GM21360 (cell line): ENCODE data around the gene BAZ2A.
"Not testable (repeated sequence)": the region's sequence is repeated elsewhere in the genome, so short reads cannot be mapped to it uniquely, and the experiment has no call there.

Source experiments
- ATAC-seq: cut with Tn5 transposase; IDR thresholded peaks from one replicate; pipeline ENCODE4 v1.9.1; 2021; ENCODE audit warnings: mild to moderate bottlenecking, moderate library complexity; ENCODE audit not compliant: unreplicated experiment

The BAZ2A gene

DNA sequence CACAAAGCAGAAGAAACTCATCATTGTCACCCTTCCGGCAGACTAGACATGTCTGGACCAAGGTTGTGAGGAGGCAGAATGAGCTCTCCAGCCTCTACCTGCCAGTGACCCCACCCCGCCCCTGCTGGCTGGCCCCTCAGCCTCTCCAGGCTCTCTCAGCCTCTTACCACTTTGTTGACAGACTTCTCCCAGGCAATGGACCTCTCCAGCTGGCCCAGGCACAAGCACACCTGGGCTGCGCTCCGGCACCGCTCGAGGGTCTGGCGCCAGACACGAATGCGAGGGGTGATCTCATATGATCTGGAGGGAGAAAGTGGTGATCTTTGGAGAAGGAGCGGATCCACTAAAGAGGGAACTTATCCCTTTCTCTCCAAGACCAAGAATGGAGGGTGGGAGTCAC is 30.3 kb downstream of the BAZ2A start:
- ATAC-seq = no peak

DNA sequence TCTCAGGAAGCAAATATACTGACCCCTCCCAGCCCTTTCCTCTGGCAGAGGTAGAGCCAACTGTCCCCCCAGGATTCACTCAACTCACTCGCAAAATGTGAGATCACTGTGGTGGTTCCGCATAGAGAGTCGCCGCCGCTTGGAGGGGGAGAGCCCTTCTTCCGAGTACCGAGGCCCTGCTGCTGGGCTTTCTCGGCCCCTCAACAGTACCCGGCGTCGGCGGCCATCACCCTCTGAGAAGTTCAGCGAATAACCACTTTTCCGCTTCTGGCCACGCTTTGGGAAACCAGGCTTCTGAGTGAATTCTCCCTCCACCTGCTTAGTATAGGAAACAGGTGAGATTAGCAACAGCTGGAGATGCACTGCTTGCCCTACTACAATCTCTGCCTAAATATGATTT is 31.1 kb downstream of the BAZ2A start:
- ATAC-seq = no peak

DNA sequence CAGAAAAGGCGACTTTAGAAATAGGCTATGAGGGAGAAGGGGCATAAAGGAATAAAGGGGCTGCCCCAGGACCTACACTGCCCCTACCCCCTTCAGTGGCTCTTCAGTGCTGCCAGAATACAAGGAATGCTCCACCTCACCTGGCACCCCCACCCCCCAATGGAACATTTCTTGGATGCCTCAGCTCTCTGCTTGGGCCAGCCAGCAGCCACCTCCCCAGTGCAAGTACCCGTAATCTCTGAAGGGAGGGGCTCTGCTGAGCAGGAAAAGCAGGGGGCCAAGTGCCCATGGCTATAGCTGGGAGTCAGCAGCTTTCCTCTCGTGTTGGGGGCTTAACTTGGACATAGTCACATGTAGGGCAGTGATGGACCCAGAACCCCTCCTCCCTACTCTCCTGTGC is 33.3 kb downstream of the BAZ2A start:
- no peak for ATAC-seq

DNA sequence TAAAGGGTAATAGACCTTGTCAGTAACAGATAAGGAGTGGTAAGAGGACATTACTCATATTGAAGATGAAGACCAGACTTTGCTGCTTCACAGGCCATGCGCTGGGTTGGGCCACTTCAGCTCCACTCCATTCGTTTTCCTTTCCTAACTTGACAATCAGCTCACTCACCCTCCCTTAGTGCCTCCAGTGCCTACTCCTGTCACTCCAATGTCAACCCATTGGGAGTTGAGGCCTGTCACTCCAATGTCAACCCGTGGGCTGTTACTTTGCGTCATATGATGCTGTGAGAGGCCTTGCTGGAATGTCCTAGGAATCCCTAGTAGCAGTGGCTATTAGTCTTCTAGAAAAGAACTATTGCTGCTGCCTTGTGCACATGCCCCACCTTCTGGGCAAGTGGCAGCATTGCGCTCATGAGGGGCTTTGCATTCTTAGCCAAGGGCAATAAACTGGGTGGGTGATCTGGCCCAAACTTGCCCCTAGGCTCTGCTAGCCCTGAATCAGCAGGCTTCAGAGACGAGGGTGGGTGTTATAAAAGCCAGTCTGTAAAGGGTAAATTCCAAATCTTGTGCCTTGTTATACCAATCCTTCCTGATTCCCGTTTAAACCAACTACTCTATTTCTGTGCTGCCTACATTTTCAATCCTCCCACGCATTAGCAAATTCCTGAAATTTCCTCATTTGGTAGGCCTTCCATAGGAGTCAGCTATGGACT is 36.1 kb downstream of the BAZ2A start:
- no peak for ATAC-seq

DNA sequence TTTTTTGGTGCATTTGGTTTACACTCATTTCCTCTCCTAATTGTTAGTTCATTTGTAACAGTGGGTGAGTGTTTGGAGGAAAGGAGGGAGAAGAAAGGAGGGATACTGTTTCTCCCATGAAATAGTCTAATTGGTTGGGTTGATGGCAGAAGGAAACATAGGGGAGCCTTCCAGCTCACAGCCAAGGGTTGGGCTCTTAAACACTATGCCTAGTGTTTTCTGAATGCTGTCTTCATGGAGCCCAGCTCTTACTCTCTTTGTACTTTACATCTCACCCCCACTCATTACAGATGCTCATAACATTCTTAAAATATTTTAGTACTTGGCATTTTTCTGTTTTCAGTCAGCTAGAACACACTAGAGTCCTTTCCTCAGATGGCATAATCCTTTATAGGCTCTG is 38.2 kb downstream of the BAZ2A start:
- ATAC-seq = no peak

DNA sequence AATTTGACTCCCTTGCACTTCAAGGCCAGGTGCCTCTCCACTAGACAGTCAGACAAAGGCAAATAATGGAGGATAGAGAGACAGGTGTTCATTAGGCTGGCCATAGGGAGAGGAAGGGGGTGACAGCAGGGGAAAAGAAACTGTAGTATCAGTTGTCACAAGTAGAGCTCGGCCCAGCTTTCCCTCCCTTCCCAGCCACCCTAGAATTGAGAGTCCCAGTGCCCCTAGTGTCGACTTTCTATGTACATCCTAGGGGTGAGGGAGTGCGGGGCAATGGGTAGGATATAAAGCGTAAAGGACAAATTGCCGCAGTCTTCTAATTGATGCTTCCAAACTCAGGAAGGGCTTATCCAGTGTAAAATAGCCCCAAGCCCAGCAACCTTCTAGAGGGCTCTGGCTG is 39.0 kb downstream of the BAZ2A start:
- ATAC-seq = no peak

DNA sequence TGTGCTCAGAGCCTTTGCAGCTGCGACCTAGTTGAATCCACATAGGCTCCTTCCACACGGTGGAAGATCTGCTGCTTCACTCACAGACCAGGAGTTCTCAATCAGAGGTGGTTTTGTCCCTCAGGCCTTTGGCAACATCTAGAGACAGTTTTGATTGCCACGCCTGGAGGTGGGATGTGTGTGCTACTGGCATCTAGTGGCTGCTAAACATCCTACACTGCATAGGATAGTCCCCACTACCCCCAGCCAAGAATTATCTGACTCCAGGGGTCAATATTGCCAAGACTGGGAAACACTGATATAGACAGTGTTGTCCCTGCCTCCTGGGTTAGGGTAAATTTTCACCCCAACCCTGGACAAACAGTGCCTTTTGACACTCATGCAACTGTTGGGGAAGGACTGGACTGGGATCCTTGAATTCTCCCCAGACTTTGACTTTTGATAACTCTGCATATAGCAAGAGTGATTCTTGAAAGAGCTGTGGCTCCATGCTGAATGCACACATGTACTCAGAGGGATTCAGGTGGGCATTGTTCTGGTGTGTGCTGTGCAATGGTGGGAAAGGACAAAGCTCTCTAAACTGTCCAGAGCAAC is 39.8 kb downstream of the BAZ2A start:
- no peak for ATAC-seq

DNA sequence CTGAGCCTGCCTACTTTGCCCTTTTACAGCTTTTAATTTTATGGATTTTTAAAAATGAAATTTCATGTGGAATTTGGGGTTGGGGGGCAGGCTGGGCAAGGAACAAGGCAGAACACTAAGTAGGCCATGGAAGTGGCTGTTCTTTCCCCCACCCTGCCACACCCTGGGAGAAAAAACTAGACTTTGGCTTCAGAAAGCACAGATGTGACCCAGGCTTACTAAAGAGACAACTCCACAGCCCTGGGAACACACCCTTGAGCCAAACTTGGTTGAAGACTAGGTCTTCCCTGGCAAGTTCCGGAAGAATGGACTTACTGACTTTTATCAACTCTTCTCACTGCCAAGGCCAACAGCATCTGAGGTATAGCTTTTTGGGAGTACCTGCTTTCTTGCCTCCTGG is 40.3 kb downstream of the BAZ2A start:
- no peak for ATAC-seq

DNA sequence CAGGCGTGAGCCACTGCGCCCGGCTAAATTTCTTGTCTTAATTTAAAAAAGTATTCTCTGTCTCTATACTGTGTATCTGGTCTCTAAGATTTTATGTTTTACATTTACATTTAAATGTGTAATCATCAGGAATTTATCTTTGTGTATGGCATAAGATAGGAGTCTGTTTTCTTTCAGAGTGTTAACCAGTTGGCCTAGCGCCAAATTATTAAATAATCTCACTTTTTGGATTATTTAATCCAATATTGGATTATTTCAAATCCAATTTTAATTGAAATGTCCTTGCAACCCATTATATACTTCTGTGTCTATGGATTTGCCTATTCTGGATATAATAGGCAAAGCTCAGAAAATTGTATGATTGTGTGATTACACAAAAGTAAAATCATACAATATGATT is 45.0 kb downstream of the BAZ2A start:
- no peak for ATAC-seq

DNA sequence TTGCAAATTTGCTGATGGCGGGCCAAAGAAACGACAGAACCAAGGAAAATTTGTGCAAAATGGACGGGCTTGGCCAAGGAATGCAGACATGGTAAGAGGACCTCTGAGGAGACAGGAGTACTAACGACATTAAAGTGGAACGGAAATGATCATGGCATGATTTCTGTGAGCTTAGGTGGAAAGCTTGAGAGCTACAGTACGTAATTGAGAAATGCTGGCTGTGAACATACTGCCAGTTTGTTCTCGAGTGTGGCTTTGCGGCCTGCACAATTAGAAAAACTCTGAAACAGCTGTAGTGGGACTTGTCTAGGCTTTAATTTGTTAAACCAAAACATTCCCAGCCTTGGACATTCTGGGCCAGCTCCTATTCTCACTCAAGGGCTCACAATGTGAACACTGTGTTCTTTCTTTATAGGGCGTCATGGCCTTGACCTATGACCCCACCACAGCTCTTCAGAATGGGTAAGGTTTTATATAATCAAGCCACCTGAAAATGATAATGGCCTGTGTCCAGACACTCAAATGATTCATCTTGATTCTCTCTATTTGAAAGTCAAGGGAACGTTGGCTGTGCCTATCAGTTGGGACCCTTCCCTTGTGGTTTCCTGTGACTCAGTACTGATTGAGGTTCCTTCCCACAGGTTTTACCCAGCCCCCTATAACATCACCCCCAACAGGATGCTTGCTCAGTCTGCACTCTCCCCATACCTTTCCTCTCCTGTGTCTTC is 48.5 kb downstream of the BAZ2A start:
- ATAC-seq = no peak

DNA sequence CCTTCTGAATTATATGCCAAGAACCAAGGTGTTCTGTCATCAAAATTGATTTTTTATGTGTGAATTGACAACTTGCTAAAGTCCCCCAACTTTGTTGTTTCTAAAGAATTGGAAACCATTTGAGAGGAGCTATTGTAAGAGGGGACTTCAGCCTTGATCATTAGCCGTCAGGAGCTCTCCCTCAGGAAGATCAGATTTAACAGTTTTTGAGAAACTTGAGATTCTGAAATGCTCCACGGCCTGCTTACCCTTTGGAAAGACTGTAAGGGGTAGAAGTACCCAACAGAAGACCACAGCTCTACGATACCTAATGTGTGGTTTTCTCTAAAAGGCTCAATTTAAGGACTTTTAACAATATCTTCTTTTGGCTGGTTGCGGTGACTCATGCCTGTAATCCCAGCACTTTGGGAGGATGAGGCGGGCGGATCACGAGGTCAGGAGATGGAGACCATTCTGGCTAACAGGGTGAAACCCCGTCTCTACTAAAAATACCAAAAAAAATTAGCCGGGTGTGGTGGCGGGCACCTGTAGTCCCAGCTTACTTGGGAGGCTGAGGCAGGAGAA is 51.1 kb downstream of the BAZ2A start:
- no peak for ATAC-seq

DNA sequence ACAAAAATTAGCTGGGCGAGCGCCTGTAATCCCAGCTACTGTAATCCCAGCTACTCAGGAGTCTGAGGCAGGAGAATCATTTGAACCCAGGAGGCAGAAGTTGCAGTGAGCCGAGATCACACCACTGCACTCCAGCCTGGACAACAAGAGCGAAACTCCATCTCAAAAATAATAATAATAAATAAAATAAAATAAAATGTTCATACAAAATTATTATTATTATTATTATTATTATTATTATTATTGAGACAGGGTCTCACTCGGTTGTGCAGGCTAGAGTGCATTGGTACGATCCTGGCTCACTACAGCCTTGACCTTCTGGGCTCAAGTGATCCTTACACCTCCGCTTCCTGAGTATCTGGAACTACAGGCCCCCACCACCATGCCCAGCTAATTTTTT is 52.9 kb downstream of the BAZ2A start:
- ATAC-seq = not testable (repeated sequence)

DNA sequence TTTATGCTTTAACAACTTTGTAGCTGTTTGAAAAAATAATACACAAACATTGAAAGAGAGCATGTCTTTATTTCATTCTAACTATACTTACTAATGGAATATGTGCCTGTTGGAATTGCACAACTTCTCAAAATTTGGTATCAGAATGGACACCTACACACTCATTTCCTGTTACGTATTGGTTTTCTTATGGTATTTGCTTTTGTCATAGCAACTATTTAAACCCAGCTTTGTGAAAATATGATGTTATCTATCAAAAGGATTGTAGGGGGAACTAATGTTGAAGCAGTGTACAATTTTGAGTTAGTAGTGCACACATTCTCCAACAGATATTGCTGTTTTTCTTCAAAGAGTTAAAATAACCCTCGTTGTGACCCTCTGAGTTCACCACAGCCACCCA is 55.9 kb downstream of the BAZ2A start:
- ATAC-seq = no peak

DNA sequence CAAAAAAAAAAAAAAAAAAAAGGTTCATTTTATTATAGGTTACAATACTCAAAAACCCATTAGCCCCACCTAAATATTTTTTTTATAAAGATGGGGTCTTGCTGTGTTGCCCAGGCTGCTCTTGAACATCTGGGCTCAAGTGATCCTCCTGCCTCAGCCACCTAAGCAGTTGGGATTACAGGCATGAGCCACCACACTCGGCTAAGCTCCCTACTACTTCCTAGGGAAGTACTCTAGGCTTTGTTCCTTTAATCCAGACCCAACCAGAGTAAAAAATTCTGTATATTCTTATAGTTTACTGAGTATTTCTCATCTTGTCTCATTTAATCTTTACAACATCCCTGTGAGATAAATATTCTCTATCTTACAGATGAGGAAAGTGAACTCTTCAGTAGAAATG is 57.8 kb downstream of the BAZ2A start:
- no peak for ATAC-seq

DNA sequence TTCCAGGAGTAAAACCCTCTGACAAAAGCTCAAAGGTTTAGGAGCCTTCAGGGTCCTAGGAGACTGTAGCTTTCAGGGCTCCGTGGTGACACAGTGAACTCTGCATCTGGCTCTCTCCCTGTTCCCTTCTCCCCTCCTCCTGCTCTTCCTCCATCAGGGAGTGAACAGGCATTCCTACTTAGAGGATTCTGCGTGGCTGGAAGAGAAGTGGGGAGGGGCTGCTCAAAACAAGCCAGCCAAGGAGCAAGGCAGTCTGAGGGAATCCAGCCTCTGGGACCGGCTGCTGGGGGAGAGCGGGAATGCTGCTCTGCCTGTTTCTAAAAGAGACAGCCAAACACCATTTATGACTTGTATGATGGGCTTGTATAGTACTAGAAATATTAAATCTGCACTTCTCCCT is 59.0 kb downstream of the BAZ2A start:
- no peak for ATAC-seq

DNA sequence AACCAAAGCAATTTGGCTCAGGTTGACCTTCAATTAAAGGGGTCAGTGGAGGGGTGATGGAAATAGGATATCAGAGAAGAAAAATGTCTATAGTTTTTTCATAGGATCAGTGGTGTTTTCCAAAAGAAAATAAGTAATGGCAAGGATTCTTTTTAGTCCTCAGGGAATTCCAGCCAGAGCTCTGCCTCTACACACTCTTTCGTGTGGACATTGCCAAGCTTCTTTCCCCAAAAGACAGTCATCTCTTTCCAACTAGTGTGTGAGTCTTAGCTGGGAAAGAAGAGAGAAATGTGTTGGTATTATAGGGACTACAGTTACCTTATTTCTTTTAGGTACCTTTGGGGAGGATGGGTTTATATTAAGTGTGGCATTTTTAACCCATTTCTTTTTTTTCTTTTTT is 62.0 kb downstream of the BAZ2A start:
- ATAC-seq = no peak

DNA sequence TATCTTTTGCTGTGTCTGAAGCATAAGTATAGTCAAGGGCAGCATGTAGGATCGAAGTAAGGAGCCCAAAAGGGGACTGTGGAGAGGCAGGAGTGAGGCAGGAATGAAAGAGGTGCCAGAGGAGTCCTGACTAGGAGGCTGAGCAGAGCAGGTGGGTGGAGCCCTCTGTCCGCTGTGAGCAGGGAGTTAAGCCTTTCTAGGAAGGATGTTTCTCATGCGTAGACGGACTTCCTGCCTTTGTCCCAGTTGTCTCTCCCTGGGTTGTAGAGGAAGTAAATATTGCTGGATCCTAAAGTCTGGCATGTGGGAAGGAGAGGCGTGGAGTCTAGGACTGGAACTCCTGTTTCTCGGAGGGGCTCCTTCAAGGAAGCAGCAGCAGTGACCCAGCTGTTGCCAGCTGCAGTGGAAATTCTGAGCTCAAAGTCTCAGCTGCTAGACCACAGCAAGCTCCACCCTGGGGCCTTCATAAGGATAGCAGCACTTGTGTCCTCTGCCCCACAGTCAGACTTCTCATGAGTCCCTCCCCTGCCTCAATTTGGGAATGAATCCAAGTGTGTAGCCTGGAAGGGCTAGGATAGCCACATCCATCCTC is 64.5 kb downstream of the BAZ2A start:
- ATAC-seq = no peak

DNA sequence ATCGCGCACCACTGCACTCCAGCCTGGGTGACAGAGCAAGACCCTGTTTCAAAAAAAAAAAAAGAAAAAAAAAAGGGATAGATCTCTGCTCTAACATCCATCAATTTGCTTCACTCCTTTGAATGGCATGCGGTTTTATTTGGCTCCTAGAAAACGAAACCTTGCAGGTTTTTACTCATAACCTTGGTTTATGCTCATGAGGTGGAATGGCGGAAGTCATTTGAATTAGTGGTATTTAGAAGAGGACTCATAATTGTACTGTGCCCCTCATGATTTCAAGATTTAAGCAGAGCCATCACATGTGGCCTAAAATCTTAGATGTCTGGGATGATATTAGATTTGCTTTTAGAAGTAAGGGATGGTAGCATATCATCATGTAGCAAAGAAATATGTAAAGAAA is 79.1 kb downstream of the BAZ2A start:
- no peak for ATAC-seq

DNA sequence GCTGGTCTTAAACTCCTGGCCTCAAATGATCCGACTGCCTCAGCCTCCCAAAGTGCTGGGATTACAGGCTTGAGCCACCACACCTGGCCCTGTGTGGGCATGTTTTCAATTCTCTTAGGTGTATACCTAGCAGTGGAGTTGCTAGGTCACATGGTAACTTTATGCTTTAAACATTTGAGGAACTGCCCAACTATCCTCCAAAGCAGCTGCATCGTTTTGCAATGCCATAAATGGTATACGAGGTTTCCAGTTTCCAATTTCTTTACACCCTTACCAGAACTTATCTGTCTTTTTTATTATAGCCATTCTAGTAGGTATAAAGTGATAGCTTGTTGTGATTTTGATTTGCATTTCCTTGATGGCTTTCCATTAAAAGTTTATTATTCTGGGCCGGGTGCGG is 83.4 kb downstream of the BAZ2A start:
- no peak for ATAC-seq
